Measurements from ENCODE around the gene CTNNA2.

GRCh38 chr2:80169811-80170594 is 657.2 kb downstream of the CTNNA2 start:
- TF ChIP-seq REST (IDR thresholded peaks at IDR 0.05; ENCODE audit: insufficient read depth in 1 of 2, low read depth in 2 of 2, low read length in 2 of 2) (no peak), POLR2AphosphoS5 (IDR thresholded peaks at IDR 0.05; ENCODE audit: low read depth, low read length) (no peak), SIN3A (IDR thresholded peaks at IDR 0.05; ENCODE audit: borderline replicate concordance, insufficient read depth, low read length) (no peak)
